PC-9 (cell line): ENCODE data around the gene FABP7. TPM values are rescaled to one million over a fixed set of nuclear protein-coding genes. Genes with fewer than 3 reads are reported as not detected.
A peak's percentile ranks its signal among the peaks of the same experiment; 100 is the strongest.

Experiments
- BruUV-seq: library from RNA; stranded (reverse); fragments of 400-500 nt; replicated peaks from 2 replicates; lab custom pipeline; 2021; lab: Mats Ljungman, UMichigan
- CTCF ChIA-PET: fragments of 300-600 bp; sonication (Branson Sonifier 250); formaldehyde crosslinking; loops from one replicate; lab custom pipeline; 2022; ENCODE audit warnings: antibody characterized with exemption; lab: Charles Lee
- POLR2A ChIA-PET: fragments of 300-600 bp; sonication (Branson Sonifier 250); formaldehyde crosslinking; loops from one replicate; lab custom pipeline; 2022; ENCODE audit warnings: antibody characterized with exemption; ENCODE audit not compliant: unreplicated experiment; lab: Charles Lee
- DNase-seq, 2 experiments: peaks; one replicate each; pipeline versions ENCODE4 v3.0.0 to v3.0.0-alpha.2; 2015 to 2022; ENCODE audit warnings: mixed read lengths in 1 of 2
- H2AFZ ChIP-seq: fragments of 200-600 bp; sonication (generic); 2 replicates; pipeline ENCODE4 v1.8.1; 2017; ENCODE audit warnings: antibody characterized with exemption
- H3F3A ChIP-seq: fragments of 200-600 bp; sonication (generic); 2 replicates; pipeline ENCODE4 v1.8.1; 2017; ENCODE audit warnings: antibody characterized with exemption, mild to moderate bottlenecking, low read depth; ENCODE audit not compliant: insufficient read depth
- H3K27ac ChIP-seq: fragments of 200-600 bp; sonication (generic); 2 replicates; pipeline ENCODE4 v1.6.1; 2016; ENCODE audit warnings: mixed run types
- H3K27me3 ChIP-seq: fragments of 200-600 bp; sonication (generic); 2 replicates; pipeline ENCODE4 v1.6.1; 2016; ENCODE audit warnings: low read depth, mixed run types; ENCODE audit not compliant: insufficient read depth
- H3K36me3 ChIP-seq: fragments of 200-600 bp; sonication (generic); 2 replicates; pipeline ENCODE4 v1.6.1; 2016; ENCODE audit warnings: low read depth, mixed run types
- H3K4me1 ChIP-seq: fragments of 200-600 bp; sonication (generic); replicated peaks from 2 replicates; pipeline ENCODE4 v1.6.1; 2016; ENCODE audit warnings: mixed run types; ENCODE audit not compliant: insufficient read depth
- H3K4me2 ChIP-seq: fragments of 200-600 bp; sonication (generic); 2 replicates; pipeline ENCODE4 v1.6.1; 2017; ENCODE audit warnings: mixed run types
- H3K4me3 ChIP-seq: fragments of 200-600 bp; sonication (generic); 2 replicates; pipeline ENCODE4 v1.6.1; 2016; ENCODE audit warnings: mixed run types
- H3K79me2 ChIP-seq: fragments of 200-600 bp; sonication (generic); 2 replicates; pipeline ENCODE4 v1.6.1; 2017; ENCODE audit warnings: low read depth, mixed run types
- H3K9me2 ChIP-seq: fragments of 200-600 bp; sonication (generic); 2 replicates; pipeline ENCODE4 v1.8.1; 2017; ENCODE audit warnings: mild to moderate bottlenecking; ENCODE audit not compliant: insufficient read depth
- H3K9me3 ChIP-seq: fragments of 200-600 bp; sonication (generic); 2 replicates; pipeline ENCODE4 v1.8.1; 2016; ENCODE audit warnings: low read depth; ENCODE audit not compliant: insufficient read depth
- H4K20me1 ChIP-seq: fragments of 200-600 bp; sonication (generic); 2 replicates; pipeline ENCODE4 v1.8.1; 2017; ENCODE audit not compliant: insufficient read depth
- EZH2 ChIP-seq: fragments of 200-600 bp; sonication (generic); IDR thresholded peaks from 2 replicates; pipeline ENCODE4 v1.8.0; 2017; ENCODE audit warnings: antibody characterized with exemption, low read depth
- intact Hi-C: fragments of 100-400 bp; cut with micrococcal nuclease; formaldehyde crosslinking; loops from one replicate; pipeline ENCODE4 v1.10.0; 2022; ENCODE audit not compliant: unreplicated experiment
- total RNA-seq: library from RNA; stranded (reverse); gene quantifications from 2 replicates; pipeline ENCODE4 v1.2.3, GENCODE V29; 2021
- TF ChIP-seq, protein P1 (sequence below): fragments of 200-600 bp; sonication (generic); conservative IDR thresholded peaks from 2 replicates; pipeline ENCODE4 v1.6.1; 2017; ENCODE audit warnings: mixed run types, antibody characterized with exemption, mild to moderate bottlenecking, moderate library complexity

The FABP7 gene
- total RNA-seq, 1 experiment from 2014 or later = not detected

DNA sequence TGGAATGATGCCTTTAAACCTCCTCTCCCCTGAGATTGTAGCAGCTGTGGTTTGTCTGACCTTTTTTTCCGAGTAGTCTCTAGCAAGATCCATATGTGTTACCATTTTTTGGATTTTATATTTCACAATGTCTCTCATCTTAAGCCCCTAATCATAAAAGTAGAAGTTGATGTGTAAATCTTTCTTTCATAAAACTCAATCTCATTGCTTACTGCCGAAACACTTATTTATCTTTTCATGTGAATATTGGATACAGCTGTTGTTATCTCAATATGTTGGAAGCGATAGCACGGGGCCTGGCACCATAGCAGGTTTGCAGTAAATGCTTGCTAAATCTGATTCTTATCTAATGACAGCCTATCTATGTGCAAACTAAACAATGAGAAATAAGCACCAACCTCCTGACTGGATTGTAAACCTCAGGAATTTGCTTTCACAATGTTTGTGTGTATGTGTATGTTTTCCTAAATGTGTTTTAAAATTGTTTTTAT, 23.7 kb downstream of the FABP7 start:
- no peaks in the 10 kb centered on the region for H3K9me2 ChIP-seq
- H2AFZ ChIP-seq = no peak overlapping the region
- ChIA-PET POLR2A (no interaction called here), CTCF (no interaction called here)
- no peaks in the 10 kb centered on the region for H3K79me2 ChIP-seq
- no peak overlapping the region for H3K27ac ChIP-seq
- H3K4me2 ChIP-seq = no peak overlapping the region
- H3K9me3 ChIP-seq = no peaks in the 10 kb centered on the region
- DNase-seq = peak in 1 of 2 experiments; percentile 56
- H3K36me3 ChIP-seq = no peaks in the 10 kb centered on the region
- H4K20me1 ChIP-seq = no peaks in the 10 kb centered on the region
- H3F3A ChIP-seq = peaks cover 12% of the 10 kb centered on the region; the same call in 1 of the 2 replicates
- H3K4me1 ChIP-seq = peaks cover 30% of the 10 kb centered on the region
- no peaks in the 10 kb centered on the region for H3K27me3 ChIP-seq
- intact Hi-C loops = no loop called here
- BruUV-seq = no TSS peak
- H3K4me3 ChIP-seq = no peak overlapping the region
- no peak for TF ChIP-seq EZH2
- TF ChIP-seq, protein P1, sequence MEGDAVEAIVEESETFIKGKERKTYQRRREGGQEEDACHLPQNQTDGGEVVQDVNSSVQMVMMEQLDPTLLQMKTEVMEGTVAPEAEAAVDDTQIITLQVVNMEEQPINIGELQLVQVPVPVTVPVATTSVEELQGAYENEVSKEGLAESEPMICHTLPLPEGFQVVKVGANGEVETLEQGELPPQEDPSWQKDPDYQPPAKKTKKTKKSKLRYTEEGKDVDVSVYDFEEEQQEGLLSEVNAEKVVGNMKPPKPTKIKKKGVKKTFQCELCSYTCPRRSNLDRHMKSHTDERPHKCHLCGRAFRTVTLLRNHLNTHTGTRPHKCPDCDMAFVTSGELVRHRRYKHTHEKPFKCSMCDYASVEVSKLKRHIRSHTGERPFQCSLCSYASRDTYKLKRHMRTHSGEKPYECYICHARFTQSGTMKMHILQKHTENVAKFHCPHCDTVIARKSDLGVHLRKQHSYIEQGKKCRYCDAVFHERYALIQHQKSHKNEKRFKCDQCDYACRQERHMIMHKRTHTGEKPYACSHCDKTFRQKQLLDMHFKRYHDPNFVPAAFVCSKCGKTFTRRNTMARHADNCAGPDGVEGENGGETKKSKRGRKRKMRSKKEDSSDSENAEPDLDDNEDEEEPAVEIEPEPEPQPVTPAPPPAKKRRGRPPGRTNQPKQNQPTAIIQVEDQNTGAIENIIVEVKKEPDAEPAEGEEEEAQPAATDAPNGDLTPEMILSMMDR = no peak

DNA sequence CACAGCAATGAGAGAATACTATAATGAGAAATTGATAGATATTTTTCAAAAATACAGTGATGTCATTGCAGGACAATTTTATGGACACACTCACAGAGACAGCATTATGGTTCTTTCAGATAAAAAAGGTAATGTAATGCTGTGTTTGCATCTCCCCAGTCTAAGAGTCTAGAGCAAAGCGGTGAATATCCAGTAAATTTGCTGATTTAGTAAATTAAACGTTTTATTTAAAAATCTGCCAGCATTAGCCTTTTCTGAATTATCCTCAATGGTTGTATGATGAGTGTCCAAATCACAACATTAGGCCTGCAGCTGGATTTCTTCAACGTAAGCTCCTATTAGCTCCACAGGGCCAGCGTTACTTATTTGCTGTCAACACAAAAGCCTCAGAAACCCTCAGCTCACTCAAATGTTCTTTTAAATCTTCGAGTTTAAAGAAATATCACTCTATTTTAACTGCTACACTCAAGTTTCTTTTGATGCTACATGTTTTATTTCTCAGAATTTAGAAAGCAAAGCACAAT, 25.5 kb downstream of the FABP7 start:
- H3K27ac ChIP-seq = no peak overlapping the region
- peaks cover 8% of the 10 kb centered on the region; the same call in 1 of the 2 replicates for H3F3A ChIP-seq
- CTCF ChIA-PET = no interaction called here
- POLR2A ChIA-PET = no interaction called here
- H3K4me3 ChIP-seq = no peak overlapping the region
- intact Hi-C loops = no loop called here
- no peaks in the 10 kb centered on the region for H3K27me3 ChIP-seq
- H2AFZ ChIP-seq = no peak overlapping the region
- no peaks in the 10 kb centered on the region for H3K36me3 ChIP-seq
- no peaks in the 10 kb centered on the region for H3K9me3 ChIP-seq
- H4K20me1 ChIP-seq = no peaks in the 10 kb centered on the region
- no peak overlapping the region for H3K4me2 ChIP-seq
- peaks cover 12% of the 10 kb centered on the region; the same call in 1 of the 2 replicates for H3K4me1 ChIP-seq
- no TSS peak for BruUV-seq
- TF ChIP-seq, protein P1 = no peak
- no peak for TF ChIP-seq EZH2
- no peak for DNase-seq
- no peaks in the 10 kb centered on the region for H3K9me2 ChIP-seq
- no peaks in the 10 kb centered on the region for H3K79me2 ChIP-seq

DNA sequence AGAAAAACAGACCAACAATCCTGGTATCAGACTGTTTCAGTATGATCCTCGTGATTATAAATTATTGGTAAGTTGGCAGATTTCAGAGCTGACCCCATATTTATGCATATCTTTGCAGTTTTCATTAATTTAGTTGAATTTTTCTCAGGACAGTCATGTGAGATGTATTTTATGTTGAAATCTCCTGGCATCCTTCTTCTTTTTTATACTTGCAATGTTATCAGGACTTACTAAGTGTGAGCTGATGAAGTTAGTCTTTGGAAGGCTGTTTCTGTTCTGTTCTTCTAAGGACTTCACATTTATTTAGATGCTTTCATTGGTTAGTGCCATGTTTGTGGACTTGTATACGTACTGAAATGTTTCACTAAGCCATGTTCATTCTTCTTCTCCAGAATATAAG, 26.8 kb downstream of the FABP7 start:
- Histone ChIP-seq H3K79me2 (no peaks in the 10 kb centered on the region), H3K27me3 (no peaks in the 10 kb centered on the region), H3K27ac (no peak overlapping the region), H3K9me3 (no peaks in the 10 kb centered on the region), H3K4me1 (peaks cover 8% of the 10 kb centered on the region; the same call in 1 of the 2 replicates), H3K9me2 (no peaks in the 10 kb centered on the region), H4K20me1 (no peaks in the 10 kb centered on the region), H3K36me3 (no peaks in the 10 kb centered on the region), H3K4me3 (no peak overlapping the region), H3K4me2 (no peak overlapping the region), H3F3A (peaks cover 3% of the 10 kb centered on the region; the same call in 1 of the 2 replicates), H2AFZ (no peak overlapping the region)
- ChIA-PET CTCF (no interaction called here), POLR2A (no interaction called here)
- no peak for DNase-seq
- TF ChIP-seq, protein P1 = no peak
- TF ChIP-seq EZH2 = no peak
- BruUV-seq = no TSS peak
- intact Hi-C loops = no loop called here
